Skeletal muscle cell (primary cell): ENCODE data around the gene PTGDS.

Experiments used
- DNase-seq: peaks from one replicate; pipeline ENCODE4 v3.0.0-alpha.2; 2010; ENCODE audit warnings: low read depth
- H3K4me3 ChIP-seq: 2 replicates; pipeline ENCODE4 v1.5.1; 2011; ENCODE audit warnings: low read depth, mild to moderate bottlenecking, control low read depth, low read length, moderate library complexity

The PTGDS gene

GRCh38 chr9:137017791-137018497 is 40.6 kb downstream of the PTGDS start:
- H3K4me3 ChIP-seq: no peak overlapping the region
- DNase-seq: no peak

GRCh38 chr9:137018761-137019559 is 41.7 kb downstream of the PTGDS start:
- no peak overlapping the region for H3K4me3 ChIP-seq
- DNase-seq: no peak

DNA sequence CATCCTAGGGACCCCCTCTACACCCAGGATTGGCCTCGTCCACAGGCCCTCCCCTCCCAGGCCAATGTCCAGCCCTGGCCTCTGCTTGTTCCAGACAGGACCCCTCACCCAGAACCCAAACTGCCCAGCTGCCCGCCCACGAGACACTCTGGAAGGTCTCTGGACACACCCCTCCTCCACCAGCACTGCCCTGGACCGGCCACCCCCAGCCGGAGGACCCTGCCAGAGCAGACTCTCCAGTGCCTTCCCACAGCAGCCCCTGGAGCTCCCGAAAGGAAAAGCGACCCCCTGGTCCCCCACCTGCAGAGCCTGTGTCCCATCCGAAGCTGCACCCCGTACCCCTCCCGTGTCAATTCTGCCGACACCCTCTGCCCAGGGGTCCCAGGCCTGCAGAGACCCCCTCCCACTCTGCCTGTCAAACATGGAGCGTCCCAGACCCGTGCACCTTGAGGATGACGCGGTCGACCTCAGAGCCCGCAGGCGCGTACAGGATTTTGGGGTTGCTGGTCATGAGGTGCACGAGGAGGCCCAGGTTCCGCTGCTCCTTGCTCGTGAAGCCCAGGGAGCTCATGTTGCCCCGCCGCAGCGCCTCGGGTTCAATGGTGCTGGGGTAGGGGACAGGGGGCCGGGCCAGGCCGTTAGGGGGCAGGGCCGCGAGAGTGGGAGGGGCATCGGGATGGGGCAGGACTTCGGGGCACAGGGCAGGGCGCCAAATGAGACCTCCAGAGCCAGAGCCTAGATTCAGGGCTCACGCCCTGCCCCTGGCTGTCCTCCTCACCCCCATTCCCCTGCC is 42.8 kb downstream of the PTGDS start:
- no peak overlapping the region for H3K4me3 ChIP-seq
- DNase-seq: no peak

DNA sequence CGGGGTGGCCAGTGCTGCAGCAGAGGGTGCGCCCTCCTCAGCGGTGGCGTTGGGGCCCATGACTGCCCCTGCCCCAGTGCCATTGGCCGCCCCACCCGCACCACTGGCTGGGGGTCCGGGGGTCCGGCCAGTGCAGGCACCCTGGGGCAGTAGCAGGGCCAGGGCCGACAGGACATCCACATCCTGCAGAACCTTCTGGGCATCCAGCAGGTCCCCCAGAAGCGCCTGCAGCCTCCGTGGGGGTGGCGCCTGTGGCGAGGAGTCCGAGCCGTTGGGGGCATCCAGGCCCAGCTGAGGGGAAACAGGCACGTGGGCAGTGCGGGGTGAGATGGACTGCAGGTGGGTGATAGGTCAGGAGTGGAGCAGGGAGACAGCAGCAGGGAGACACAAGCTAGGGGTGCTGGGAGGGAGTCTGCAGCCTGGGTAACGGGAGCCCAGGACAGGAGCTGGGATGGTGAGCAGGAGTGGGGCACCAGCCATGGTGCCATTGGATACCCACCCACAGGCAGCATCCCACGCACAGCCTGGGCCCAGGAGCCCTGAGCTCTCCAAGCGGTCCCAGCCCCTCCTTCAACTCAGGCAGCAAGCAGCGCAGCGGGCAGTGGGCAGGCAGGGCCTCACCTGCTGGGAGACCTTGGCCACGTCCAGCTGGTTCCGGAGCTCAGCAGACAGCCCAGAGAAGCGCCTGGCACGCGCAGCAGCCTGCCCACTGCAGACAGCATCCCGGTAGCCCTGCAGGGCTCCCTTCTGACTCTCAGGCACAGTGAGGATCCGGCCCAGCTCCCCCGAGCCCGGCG is 43.7 kb downstream of the PTGDS start:
- no peak overlapping the region for H3K4me3 ChIP-seq
- no peak for DNase-seq

GRCh38 chr9:137021568-137021978 is 44.3 kb downstream of the PTGDS start:
- DNase-seq: no peak
- no peak overlapping the region for H3K4me3 ChIP-seq

DNA sequence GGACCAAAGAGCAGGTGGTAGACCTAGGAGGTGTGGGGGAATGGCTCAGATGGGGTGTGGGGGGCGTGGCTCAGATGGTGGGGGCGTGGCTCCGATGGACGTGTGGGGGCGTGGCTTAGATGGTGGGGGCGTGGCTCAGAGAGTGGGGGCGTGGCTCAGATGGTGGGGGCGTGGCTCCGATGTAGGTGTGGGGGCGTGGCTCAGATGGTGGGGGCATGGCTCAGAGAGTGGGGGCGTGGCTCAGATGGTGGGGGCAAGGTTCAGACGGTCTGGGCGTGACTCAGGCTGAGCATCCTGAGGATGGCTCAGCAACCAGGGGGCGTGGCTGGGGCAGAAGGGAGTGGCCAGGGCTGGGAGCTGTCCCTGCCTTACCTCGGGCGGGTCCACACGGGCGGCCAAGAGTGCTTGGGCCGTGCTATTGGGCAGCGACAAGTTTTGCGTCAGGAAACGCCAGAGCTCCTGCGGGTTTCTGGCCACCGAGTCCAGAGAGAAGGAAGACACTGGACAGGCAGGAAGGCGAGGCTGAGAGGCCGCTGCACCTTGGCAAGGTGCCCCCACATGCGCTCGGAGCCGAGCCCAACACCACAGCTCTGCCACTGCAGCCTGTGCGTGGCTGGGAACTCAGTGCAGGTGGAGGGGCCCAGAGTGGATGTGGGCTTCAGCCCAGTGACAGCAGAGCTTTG is 44.8 kb downstream of the PTGDS start:
- DNase-seq: no peak
- no peak overlapping the region for H3K4me3 ChIP-seq

DNA sequence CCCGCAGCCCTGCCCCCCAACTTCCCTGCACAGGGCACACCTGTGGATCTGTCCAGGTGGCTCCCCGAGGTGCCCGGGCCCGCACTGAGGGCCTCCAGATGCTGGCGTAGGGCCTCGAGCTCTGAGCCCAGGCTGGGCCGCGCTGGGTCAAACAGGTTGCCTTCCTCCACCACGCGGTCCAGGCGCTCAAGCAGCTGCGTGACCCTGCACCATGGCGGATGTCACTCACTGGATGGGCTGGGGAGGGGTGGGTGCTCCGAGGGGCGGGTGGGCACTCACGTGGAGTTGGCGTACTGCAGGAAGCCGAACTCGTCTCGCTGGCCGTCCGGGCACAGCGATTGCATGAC is 45.3 kb downstream of the PTGDS start:
- no peak for DNase-seq

DNA sequence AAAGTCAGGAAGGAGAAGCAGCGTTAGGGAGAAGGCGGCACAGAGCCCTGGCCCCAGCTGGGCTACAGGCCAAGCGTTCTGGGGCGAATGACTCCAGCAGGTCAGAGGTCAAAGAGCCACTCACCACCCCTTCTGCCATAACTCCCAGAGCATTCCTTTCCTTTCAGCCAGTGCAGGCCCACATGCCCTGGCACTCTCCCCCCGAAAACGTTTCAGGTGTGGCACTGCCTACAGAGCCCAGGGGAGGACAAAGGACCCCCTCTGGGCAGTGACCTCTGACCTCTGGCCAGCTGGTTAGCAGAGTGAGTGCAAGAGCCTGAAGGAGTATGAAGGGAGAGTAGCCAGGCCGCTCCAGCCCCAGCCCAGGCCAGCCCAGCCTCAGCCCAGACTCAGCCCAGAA is 45.9 kb downstream of the PTGDS start:
- H3K4me3 ChIP-seq: no peak overlapping the region
- DNase-seq: no peak

More for the DNA sequence above, 45.3 kb downstream of the PTGDS start:
- H3K4me3 ChIP-seq: no peak overlapping the region

DNA sequence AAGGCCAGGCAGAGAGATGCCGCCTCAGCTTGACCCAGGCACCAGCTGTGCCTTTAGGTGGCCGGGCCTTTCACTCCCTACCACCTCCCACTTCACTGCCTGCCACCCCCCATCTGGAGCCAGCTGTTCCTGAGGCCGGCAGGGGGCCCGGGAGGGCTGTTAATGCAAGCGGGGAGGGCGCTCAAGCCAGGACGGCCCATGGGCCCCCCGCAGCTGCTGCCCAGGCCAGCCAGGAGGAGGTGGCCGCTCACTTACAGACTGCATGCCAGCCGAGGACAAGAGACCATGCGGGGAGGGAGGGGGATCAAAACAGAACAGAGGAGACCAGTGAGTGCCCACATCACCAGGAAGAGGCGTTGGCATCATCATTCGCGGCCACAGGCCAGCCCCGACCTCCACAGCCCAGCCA is 46.3 kb downstream of the PTGDS start:
- no peak overlapping the region for H3K4me3 ChIP-seq
- no peak for DNase-seq

- no peak for DNase-seq
- no peak overlapping the region for H3K4me3 ChIP-seq
Measured at GRCh38 chr9:137025517-137025966, 48.2 kb downstream of the PTGDS start.

GRCh38 chr9:137026384-137026783 is 49.1 kb downstream of the PTGDS start:
- no peak overlapping the region for H3K4me3 ChIP-seq
- no peak for DNase-seq

- DNase-seq: no peak
- peak overlapping the region; percentile 60 for H3K4me3 ChIP-seq
Measured at GRCh38 chr9:137026828-137027227, 49.5 kb downstream of the PTGDS start.

DNA sequence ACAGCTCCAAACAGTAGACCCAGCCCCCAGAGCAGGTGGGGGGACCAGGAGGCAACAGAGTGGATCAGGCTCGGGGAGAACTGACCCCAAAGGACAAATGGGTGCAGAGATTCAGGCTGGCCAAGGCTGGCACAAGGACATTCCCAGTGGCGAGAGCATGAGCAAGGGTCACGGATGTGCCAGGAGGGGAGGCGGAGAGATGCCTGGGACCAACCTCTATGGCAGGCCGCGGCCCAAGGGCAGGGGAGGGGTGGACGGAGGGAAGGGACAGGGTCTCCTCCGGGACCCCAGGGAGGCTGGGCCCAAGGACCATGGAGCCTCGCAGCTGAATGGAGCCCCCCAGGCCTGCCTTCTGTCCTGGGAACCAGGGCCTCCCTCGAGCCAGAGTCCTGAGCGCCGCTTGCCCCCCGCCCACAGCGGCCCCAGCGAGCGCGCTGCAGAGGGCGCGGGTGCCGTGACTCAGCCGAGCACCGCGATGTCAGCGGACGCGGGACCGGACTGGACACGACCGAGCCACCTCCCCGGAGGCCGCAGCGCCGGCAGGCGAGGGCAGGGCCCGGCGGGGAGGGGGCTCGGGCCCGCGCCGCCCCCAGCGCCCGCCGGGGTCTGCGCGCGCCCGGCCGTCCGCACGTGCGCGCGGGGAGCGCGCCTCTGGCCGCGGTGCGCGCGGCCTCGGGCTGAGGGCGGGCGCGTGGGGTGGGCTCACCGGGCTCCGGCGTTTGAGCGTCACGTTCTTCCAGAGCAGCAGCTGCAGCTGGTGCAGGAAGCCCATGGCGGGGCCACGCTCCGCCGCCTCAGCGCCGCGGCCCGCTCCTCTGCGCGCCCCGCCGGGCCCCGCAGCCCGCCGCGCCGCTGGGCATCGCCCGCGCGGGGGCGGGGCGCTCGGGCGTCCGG is 50.3 kb downstream of the PTGDS start, which contains the start of gene ABCA2:
TSS of gene ABCA2 (minus strand) at position 869 of the 894 bp plus-strand sequence. CDS start at position 772, 97 bp downstream.
- no peak for DNase-seq
- H3K4me3 ChIP-seq: peak within 1 kb of the TSS; percentile 62

- H3K4me3 ChIP-seq: peak overlapping the region; percentile 62
- no peak for DNase-seq
Measured at GRCh38 chr9:137028263-137029057, 51.2 kb downstream of the PTGDS start.

DNA sequence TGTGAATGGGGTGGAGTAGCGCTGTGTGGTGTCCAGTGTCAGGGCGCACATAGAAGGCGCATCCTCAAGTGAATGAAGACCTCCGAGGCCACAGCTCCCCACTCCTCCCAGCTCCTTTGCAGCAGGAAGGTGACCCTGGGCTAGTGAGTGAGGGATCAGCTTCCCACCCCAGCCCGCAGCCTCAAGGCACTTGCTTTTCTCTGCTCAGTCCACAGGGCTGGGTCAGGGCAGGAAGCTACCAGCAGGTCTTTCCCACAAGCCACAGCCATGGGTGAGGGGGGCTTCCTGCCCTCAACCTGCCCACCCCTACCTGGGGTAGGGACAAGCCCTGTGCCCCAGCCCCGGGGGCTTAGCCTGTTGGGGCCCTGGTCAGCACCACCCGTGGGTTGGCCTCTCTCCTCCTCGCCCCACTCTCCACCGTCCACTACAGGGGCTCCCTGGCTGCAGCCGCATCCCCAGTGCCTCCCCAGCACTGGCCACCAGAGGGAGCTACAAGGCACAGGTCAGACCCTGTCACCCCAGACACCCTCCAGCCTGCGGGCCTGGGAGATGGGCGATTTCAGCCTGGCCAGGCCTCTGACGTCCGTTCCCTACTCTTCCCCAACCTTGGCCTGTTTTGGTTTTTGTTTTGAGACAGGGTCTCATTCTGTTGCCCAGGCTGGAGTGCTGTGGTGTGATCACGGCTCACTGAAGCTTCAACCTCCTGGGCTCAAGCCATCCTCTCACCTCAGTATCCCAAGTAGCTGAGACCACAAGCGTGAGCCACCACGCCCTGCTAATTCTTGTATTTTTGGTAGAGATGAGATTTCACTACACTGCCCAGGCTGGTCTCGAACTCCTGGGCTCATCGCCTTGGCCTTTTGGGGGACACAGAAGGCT is 52.0 kb downstream of the PTGDS start:
- H3K4me3 ChIP-seq: peak overlapping the region; percentile 62
- DNase-seq: no peak

DNA sequence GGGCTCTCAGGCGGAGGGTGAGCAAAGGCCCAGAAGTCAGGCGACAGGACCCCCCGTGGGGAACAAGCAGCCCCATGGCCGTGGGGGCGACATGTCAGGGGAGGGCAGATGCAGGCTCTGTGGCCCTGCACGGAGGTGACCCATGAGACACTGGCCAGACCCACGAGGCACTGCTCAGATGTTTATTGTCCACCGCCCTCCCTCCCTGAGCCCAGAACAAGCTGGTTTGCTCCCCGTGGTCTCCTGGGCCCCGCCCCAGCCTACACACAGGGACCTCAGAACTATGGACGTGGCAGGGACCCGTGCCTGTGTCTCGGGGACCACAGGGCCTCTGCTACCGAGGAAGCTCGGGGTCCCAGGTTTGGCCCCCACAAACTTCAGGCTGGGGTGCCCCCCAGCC is 52.7 kb downstream of the PTGDS start:
- H3K4me3 ChIP-seq: no peak overlapping the region
- DNase-seq: no peak
